NB4 (cell line): Measurements from ENCODE around the gene MAP3K5.
"Not testable (repeated sequence)": the region's sequence is repeated elsewhere in the genome, so short reads cannot be mapped to it uniquely, and the experiment has no call there.

Experiments used
- DNase-seq: peaks from one replicate; pipeline ENCODE4 v3.0.0; 2010; ENCODE audit warnings: low read depth
- H3K4me3 ChIP-seq: one replicate; pipeline ENCODE4 v1.5.1; 2011; ENCODE audit warnings: mild to moderate bottlenecking, low read depth, low read length, moderate library complexity
- CTCF ChIP-seq: IDR thresholded peaks from one replicate; pipeline ENCODE4 v1.5.1; 2012; ENCODE audit warnings: low read depth, low read length
- MAX ChIP-seq: IDR thresholded peaks from 2 replicates; pipeline ENCODE4 v1.6.1; 2011; ENCODE audit warnings: low read depth, low read length
- MYC ChIP-seq: IDR thresholded peaks from 2 replicates; pipeline ENCODE4 v1.6.1; 2011; ENCODE audit warnings: low read depth, low read length
- POLR2A ChIP-seq: IDR thresholded peaks from 2 replicates; pipeline ENCODE4 v1.6.1; 2011; ENCODE audit warnings: mild to moderate bottlenecking; ENCODE audit not compliant: insufficient read length; ENCODE audit errors: extremely low read depth

MAP3K5 gene

GRCh38 chr6:136717716-136717990, 74.6 kb downstream of the MAP3K5 start:
- DNase-seq, result no peak
- H3K4me3 ChIP-seq, result no peak overlapping the region
- TF ChIP-seq MAX (no peak), CTCF (no peak), POLR2A (no peak), MYC (no peak)

GRCh38 chr6:136716917-136717715, 75.2 kb downstream of the MAP3K5 start:
- no peak for TF ChIP-seq POLR2A
- H3K4me3 ChIP-seq, result no peak overlapping the region
- DNase-seq, result no peak

GRCh38 chr6:136712642-136713041, 79.6 kb downstream of the MAP3K5 start:
- DNase-seq, H3K4me3 ChIP-seq: not testable (repeated sequence)

GRCh38 chr6:136711644-136712043, 80.6 kb downstream of the MAP3K5 start:
- no peak for DNase-seq
- H3K4me3 ChIP-seq, result no peak overlapping the region
- TF ChIP-seq CTCF (no peak), MAX (no peak), POLR2A (no peak), MYC (no peak)

GRCh38 chr6:136710877-136711552, 81.3 kb downstream of the MAP3K5 start:
- DNase-seq, result no peak
- TF ChIP-seq MAX (no peak), CTCF (no peak), MYC (no peak), POLR2A (no peak)

GRCh38 chr6:136709429-136709828, 82.8 kb downstream of the MAP3K5 start:
- no peak overlapping the region for H3K4me3 ChIP-seq
- TF ChIP-seq MYC (no peak), MAX (no peak), POLR2A (no peak), CTCF (no peak)
- no peak for DNase-seq

More at GRCh38 chr6:136710877-136711552, 81.3 kb downstream of the MAP3K5 start:
- H3K4me3 ChIP-seq, result no peak overlapping the region

GRCh38 chr6:136706430-136706829, 85.8 kb downstream of the MAP3K5 start:
- TF ChIP-seq POLR2A (no peak), MAX (no peak), MYC (no peak), CTCF (no peak)
- DNase-seq, result no peak
- H3K4me3 ChIP-seq, result no peak overlapping the region
